Mucosa of descending colon (tissue), 3 donors: ENCODE measurements around the gene PHF21A. TPM values are rescaled to one million over a fixed set of nuclear protein-coding genes. Genes with fewer than 3 reads are reported as not detected.
A peak's percentile ranks its signal among the peaks of the same experiment; 100 is the strongest.
"Not testable (repeated sequence)": the region's sequence is repeated elsewhere in the genome, so short reads cannot be mapped to it uniquely, and the experiment has no call there.

ENCODE experiments used
- ATAC-seq: fragments of 200-7000 bp; cut with Tn5 transposase; one replicate; pipeline ENCODE4 v1.9.1; 2020; ENCODE audit warnings: mild to moderate bottlenecking, moderate library complexity
- DNase-seq, 3 donors: peaks; one replicate each; pipeline ENCODE4 v3.0.0-alpha.2; 2020
- H3K36me3 ChIP-seq: fragments of 200-600 bp; one replicate; pipeline ENCODE4 v1.8.0; 2021; ENCODE audit warnings: low read depth, mild to moderate bottlenecking
- H3K4me1 ChIP-seq: fragments of 200-600 bp; one replicate; pipeline ENCODE4 v1.8.0; 2021; ENCODE audit warnings: low read depth, mild to moderate bottlenecking
- H3K4me3 ChIP-seq: fragments of 200-600 bp; one replicate; pipeline ENCODE4 v1.8.0; 2021; ENCODE audit warnings: mild to moderate bottlenecking
- H3K9me3 ChIP-seq: fragments of 200-600 bp; one replicate; pipeline ENCODE4 v1.8.0; 2021; ENCODE audit warnings: mild to moderate bottlenecking
- CTCF ChIP-seq: fragments of 200-600 bp; IDR thresholded peaks from one replicate; pipeline ENCODE4 v1.8.0; 2022; ENCODE audit warnings: antibody characterized with exemption, mild to moderate bottlenecking
- intact Hi-C, 2 donors: fragments of 100-400 bp; cut with DNase I in 1 of 2; cut with micrococcal nuclease in 1 of 2; formaldehyde crosslinking; loops; one replicate each; pipeline versions ENCODE4 v1.11.0 to v1.11.1; 2022; cut with DNase I, micrococcal nuclease
- total RNA-seq, 3 donors: library from RNA; stranded (reverse); fragmentation: NEBNext Ultra II Directional in 2 of 3; extraction: Animal tissue kit (Norgen Biotek cat#: 25700) in 2 of 3; gene quantifications; one replicate each; pipeline versions ENCODE4 v1.2.1 to v1.2.4, GENCODE V29; 2021 to 2023
- donor health status: DM: no; HTN: no; CAD: no; lungs with moderate emphysema.
- donor health status: DM: no; HTN: no; CAD: no.
- donor health status: DM: no; HTN: yes; CAD: no.

PHF21A gene
- total RNA-seq, 3 donors from 2014 or later: 20.3 to 78.1 (median 23.3) TPM

- Histone ChIP-seq H3K36me3 (no peaks in the 10 kb centered on the region), H3K4me3 (no peak overlapping the region), H3K4me1 (peaks cover 8% of the 10 kb centered on the region), H3K9me3 (no peaks in the 10 kb centered on the region)
- ATAC-seq (no peak), DNase-seq (no peak)
- intact Hi-C loops: no loop called here
- TF ChIP-seq CTCF: no peak
These were observed 218.5 kb downstream of the PHF21A start for GRCh38 chr11:45902452-45903380.

GRCh38 chr11:45901626-45902025 lies 219.6 kb downstream of the PHF21A start:
- H3K9me3 ChIP-seq: no peaks in the 10 kb centered on the region
- TF ChIP-seq CTCF: no peak
- H3K36me3 ChIP-seq: no peaks in the 10 kb centered on the region
- no peak overlapping the region for H3K4me3 ChIP-seq
- H3K4me1 ChIP-seq: peaks cover 8% of the 10 kb centered on the region
- DNase-seq (no peak), ATAC-seq (no peak)
- intact Hi-C loops: no loop called here

- H3K9me3 ChIP-seq: no peaks in the 10 kb centered on the region
- peak in 1 of 3 donors; percentile 45 for DNase-seq
- H3K36me3 ChIP-seq: no peaks in the 10 kb centered on the region
- intact Hi-C loops: no loop called here
- no peak for ATAC-seq
- no peak overlapping the region for H3K4me3 ChIP-seq
- peaks cover 8% of the 10 kb centered on the region for H3K4me1 ChIP-seq
- no peak for TF ChIP-seq CTCF
These were observed 220.2 kb downstream of the PHF21A start for GRCh38 chr11:45900916-45901617.

- H3K4me3 ChIP-seq, H3K36me3 ChIP-seq, H3K9me3 ChIP-seq, intact Hi-C loops, H3K4me1 ChIP-seq: not testable (repeated sequence)
- DNase-seq (peak in 1 of 3 donors; percentile 45), ATAC-seq (peak; percentile 5)
These were observed 221.0 kb downstream of the PHF21A start for GRCh38 chr11:45900175-45900800.

- no peaks in the 10 kb centered on the region for H3K36me3 ChIP-seq
- peaks cover 8% of the 10 kb centered on the region for H3K4me1 ChIP-seq
- intact Hi-C loops: no loop called here
- H3K9me3 ChIP-seq: no peaks in the 10 kb centered on the region
- no peak for TF ChIP-seq CTCF
- H3K4me3 ChIP-seq: no peak overlapping the region
- DNase-seq (peak; percentile 68 to 83 (median 78)), ATAC-seq (peak; percentile 77)
These were observed 221.6 kb downstream of the PHF21A start for GRCh38 chr11:45899448-45900174.
